ENCODE data around the gene AIFM2.
"Not testable (repeated sequence)": the region's sequence is repeated elsewhere in the genome, so short reads cannot be mapped to it uniquely, and the experiment has no call there.

The AIFM2 gene

DNA sequence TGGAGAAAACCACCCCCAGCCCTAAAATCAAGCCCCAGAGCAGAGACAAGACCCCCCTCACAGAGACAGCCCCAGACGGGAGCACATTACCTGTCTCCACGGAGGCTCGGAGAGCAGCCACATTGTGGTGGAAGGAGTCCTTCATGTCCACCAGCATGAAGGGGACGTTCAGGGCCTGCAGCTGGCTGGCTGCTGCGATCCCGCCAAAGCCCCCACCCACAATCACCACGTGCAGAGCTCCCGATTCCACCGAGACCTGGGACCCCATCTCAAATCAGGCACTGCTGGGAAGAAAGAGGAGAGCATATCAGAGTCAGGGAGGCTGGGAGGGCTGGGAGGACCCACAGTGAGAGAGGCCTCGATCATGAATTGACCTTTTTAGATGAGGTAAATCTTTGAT, 8.8 kb downstream of the AIFM2 start:
- DNase-seq: no peak

DNA sequence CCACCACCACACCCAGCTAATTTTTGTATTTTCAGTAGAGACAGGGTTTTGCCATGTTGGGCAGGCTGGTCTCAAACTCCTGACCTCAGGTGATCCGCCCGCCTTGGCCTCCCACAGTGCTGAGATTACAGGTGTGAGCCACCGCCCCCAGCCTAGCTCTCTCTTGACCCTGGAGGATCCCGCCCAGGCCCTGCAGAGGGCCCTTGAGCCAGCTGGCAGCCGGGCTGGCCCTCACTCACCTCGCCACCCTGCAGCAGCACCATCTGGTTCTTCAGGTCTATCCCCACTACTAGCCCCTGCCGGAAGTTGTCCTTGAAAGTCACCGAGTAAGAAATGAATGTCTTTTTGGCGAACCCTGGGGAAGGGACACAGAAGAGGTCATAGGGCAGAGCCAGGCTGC, 9.5 kb downstream of the AIFM2 start:
- DNase-seq: not testable (repeated sequence)

DNA sequence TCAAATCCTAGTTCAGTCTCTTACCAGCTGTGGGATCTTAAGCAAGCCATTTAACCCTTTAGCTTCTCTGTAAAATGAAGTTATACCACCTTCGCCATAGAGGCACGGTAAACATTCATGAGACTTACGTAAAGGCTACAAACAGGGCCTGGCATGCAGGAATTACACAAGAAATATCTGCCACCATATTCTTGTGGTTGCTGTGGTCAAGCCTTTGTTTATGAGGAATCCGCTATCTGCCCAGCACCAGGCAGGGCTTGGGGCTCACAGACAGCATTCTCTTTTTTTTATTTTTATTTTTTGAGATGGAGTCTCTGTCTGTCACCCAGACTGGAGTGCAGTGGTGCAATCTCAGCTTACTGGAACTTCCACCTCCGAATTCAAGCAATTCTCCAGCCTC, 9.9 kb downstream of the AIFM2 start:
- DNase-seq: no peak

DNA sequence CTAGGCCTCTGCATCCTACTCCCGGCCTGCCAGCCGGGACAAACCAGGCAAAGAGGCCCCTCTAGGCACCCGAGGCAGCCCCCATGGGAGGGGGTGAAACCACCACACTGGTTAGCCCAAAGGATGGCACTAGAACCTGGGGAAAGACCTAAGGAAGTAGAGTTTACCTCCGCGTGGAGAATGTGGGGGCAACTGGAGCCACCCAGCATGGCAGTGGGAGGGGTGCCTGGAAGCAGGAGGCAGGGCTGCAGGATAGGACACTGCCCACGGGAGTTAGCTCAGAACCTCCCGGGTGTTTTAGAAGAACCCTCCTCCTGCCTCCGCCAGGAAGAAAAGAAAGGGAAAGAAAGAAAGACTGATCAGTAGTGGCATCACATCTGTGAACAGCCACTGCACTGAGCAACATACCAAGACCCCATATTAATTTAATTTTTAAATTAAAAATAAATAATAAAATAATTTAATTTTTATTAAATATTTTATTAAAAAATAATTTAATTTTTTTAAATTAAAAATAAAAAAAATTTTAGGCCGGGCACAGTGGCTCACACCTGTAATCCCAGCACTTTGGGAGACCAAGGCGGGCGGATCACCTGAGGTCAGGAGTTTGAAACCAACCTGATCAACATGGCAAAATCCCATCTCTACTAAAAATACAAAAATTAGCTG, 11.2 kb downstream of the AIFM2 start:
- no peak for DNase-seq

DNA sequence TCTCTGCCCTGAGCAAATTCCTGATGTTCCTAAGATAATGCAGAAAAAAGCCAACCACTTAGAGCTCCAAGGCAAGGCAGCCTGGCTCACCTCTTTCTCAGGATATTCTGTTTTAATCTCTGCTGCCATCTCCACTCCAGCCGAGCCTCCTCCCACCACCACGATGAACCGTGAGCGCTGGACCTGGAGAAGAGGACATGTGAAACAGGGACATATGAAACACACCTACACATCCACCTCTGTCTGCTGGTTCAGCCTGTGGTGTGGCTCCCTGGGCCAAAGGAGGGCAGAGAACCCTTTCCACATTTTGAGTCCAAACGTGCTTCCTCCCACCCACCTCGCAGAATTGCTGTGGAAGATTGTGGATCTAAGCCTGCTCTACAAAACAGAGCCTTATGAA, 12.2 kb downstream of the AIFM2 start:
- DNase-seq: no peak

DNA sequence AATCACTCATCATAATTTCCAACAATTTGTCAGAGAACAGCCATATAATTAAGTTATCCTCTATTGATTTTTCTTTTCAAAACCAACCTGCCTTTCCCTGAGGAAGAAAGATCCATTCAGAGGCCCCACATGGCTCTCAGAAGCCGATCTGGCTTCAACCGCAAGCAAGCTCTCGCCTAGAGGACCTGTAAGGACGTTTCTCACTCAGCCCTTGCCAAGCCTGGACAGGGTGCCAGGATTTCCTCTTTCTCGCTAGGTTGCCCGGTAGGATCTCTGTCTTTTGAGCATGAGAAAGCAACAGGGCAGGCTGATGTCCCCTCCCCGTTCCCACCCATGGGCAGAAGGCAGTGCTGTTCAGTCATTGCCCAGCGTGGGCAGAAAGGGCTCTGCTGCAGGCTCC, 13.0 kb downstream of the AIFM2 start:
- peak in 2 of 56 donors; percentile 2 to 5 for DNase-seq

DNA sequence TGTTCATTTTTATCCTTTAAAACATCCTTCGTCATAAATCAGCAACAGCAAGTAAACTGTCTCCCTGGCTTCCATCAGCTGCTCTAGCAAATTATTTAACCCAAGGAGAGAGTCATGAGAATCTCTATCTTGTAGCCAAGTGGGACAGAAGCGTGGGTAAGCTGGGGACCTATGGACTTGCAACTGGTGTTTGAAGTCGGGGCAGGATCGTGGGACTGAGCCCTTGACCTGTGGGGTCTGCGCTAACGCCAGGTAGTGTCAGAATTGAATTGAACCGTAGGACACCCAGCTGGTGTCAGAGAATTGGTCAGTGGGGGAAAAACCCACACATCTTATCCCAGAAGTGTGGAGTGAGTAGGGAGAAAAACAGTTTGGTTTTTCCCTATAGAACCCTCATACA, 13.4 kb downstream of the AIFM2 start:
- DNase-seq: no peak

DNA sequence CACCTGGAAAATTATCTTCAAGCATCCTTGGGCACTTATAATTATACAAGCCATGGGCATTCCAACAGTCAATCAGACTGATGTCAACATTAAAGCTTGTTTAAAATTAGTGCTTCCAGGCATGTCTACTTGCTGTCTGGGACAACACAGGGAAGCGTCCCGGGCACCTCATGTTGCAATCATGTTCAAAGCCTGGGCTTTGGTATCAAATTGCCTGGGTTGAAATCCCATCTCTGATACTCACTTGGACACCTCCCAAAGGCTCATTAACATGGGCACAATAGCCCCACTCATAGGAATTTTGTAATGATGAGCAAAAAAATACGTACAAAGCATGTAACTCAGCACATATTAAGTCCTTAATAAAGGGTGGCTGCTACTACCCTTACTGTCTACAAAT, 14.4 kb downstream of the AIFM2 start:
- DNase-seq: no peak

DNA sequence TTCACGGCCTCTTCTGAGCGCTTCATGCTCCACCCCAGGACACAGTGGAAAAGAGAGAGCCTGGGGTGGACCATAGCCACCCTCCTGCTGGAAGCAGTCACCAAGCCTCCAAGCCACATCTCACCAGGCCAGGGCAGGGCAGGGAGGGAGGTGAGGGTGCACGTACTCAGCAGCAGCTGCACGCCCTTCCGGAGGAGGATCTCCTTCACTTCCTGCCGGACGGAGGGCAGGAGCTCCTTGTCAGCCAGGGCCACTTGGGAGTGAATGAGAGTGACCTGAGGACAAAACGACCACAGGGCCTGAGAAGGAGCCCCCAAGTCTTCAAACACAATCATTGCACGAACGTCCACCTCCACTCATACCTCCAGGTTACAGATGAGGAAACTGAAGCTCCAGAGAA, 15.0 kb downstream of the AIFM2 start:
- DNase-seq: no peak

DNA sequence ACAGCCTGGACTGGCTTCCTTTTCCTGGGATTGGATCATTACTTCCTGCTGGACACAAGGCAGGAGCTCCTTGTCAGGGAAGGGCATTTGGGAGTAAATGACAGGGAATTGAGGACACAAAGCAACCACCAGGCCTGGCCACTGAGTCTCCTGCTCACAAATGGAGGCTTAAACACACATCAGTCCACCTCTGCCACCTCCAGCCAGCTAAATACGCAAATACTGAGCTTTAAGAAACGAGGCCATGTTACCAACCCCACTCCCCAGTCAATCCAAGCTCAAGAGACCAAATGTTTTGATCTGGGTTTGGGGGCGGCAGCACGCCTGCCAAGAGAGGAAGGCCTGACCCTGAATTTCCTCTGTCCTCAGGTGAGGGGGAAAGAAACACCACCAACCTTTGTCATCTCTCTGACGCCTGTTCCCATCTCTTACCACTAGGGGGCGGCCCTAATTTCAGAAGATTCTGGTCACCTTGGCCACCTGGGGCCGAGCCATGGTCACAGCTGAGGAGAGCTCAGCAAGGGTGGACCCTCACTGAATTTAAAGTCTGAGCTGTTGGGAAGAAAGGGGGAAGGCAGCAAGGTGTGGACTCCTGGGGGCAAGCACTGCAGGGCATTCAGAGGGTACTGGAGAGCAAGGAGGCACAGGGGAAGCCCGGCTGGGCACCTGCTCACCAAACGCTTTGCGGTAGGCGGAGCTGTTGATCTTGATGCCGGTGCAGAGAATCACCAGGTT, 16.5 kb downstream of the AIFM2 start:
- peak in 9 of 56 donors; percentile 5 to 26 (median 9) for DNase-seq

DNA sequence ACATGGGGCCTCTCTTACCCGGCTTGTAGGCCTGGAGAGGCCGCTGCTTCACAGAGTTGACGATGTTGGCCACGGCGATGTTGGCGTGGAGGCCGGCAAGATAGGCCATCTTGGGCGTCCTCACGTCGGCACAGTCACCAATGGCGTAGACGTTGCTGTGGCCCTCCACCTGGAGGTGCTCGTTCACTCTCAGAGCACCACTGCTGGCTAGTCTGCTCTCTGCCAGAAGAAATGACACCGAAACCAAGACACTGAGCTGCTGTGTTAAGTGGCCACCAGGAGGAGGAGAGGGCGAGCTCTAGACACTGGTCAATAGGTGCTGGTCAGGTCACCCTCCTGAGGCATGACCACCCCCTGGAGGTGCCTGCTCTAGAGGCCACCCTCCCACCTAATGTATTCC, 17.7 kb downstream of the AIFM2 start:
- no peak for DNase-seq

DNA sequence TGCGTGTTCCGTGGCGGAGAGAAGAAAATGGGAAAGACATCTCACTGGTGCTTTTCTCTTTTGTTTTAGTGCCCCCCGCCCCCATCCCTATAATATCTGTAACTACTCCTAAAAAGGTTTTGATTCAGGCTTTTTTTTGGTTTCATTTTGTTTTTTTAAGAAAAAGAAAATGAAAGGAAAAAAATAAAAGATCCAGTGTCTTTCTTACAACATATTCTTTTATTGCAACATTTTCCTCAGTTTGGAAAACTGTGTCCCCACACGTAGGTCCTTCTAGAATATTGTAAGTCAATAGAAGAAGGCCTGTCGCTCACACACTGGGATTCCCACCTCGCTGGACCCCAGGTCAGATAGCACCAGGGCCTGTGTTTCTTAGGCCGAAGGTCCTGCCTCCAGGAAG, 20.6 kb downstream of the AIFM2 start:
- DNase-seq: no peak

DNA sequence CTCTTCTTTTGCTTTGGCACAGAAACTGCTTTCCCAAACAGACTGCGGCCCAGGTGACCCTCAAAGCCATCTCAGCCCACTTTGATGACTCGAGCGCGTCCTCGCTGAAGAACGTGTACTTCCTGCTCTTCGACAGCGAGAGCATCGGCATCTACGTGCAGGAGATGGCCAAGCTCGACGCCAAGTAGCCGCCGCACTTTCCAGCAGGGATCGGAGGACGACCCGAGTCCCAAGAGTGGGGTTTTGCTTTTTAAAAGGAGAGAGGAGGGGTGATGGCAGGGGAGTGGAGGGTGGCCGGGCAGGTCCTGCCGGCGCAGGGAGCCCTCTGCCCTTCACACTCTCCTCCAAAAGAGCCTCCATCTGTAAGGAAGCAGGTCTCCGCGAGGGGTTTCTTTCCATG, 21.1 kb downstream of the AIFM2 start:
- DNase-seq: no peak

DNA sequence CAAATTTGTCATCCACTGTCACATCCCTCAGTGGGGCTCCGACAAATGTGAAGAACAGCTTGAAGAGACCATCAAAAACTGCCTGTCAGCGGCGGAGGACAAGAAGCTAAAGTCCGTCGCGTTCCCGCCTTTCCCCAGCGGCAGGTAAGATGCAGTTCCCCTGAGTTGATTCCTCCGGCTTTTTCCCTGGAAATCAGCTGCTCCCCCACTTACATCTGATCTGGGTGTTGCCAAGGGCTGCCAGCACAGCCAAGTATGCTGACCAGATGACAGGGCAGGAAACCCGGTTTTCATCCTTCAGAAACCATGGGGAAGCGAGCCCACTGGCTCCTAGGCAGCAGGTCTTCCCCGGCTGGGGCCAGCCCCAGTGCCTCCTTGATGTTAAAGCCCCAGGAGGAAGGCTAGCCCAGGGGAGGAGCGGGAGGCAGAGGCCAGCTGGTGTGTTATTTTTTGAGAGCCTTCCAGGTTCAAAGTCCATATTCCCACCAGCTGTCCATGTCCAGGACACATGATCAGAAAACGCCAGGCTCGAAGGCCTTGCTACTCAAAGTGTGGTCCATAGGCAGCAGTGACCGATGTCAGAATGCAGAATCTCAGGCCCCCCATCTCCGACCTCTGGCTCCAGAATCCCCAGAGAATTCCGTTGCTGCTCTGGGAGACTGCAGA, 23.4 kb downstream of the AIFM2 start:
- peak in 1 of 56 donors; percentile 3 for DNase-seq

DNA sequence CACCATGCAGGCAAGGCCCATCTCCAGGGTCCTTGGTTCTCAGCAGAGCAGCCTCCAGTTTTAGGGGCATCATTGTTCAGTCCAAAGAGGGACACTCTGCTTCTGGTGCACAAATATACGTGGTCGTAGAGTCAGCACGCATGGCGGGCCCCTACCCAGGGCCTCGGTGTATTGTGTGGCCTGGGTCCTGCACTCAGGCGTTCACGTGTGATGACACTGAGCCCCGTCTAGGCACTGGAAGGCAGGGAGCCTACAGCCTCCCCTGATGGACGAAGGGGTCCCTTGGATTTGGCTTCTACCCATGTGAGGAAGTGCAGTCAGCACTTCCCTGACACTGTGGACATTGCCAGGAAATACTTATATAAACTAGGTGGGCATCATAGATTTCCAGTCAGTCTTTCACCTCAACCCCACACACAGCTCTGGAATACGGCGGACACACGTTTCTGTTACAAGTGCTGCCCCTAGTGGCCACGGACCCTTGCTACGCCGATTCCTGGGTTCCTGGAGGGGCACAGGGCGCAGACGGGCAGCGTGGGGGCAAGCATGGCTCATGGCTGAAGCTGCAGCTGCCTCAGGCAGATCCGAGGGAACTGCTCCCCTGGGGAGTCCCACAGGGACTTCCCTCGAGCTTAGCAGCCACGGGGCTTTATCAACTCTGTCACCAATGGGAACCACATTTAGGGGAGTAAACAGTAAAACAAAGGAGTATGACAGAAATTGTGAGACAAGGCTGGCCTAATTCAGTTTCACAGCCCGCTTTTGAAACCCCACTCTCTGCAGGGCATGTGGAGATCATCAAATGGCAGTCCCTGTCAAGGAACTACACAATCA, 25.4 kb downstream of the AIFM2 start:
- peak in 2 of 56 donors; percentile 3 to 10 for DNase-seq

DNA sequence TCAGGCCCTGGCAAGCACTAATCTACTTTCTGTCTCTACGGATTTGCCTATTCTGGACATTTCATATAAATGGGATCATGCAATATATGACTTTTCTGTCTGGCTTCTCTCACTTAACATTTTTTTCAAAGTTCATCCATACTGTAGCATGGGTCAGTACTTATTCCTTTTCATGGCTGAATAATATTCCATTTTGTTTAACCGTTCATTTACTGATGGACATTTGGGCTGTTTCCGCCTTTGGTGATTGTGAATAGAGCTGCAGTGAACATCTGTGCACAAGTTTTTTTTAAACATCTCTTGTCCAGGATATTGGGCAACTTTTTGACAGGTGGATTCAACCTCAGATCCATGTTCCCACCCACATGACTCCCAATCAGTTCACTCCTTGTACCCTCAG, 31.0 kb downstream of the AIFM2 start:
- no peak for DNase-seq

DNA sequence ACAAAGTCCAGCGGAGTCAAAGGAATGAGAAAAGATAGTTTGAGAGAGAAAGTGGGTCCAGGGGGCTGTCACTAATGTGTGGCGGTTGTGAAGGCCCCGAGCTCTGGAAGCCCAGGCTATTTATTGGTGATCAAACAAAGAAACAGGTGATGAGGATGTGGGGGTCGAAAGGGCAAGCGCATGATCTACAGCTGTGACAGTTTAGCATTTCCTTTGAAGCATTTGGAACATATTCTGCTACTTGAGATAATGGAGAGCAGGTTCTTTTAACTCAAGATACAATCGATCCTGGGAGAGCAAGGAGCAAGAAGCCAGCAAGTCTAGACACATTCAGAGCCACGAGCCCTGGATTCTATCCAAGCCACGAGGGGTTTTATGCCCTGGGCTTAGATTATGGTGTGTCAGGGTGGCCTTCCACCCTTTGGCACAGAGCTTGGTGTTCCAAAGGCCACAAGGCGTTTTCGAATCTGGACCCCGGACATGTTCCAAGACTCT, 31.5 kb downstream of the AIFM2 start:
- DNase-seq: not testable (repeated sequence)

DNA sequence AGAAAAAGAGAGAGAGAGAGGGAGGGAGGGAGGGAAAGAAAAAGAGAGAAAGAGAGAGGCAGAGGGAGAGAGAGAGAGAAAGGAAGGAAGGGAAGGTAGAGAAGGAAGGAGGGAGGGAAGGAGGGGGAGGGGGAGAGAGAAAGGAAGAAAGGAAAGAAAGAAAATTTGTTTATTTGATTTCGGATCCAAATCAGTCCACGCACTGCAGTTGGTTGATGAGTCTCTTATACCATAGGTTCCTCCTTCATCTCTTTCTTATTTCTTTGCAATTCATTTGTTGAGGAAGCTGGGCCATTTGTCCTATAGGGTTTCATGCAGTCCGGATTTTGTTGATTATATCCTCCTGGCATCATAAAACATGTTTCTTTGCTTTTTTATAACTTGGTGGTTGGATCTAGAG, 34.4 kb downstream of the AIFM2 start:
- DNase-seq: no peak

DNA sequence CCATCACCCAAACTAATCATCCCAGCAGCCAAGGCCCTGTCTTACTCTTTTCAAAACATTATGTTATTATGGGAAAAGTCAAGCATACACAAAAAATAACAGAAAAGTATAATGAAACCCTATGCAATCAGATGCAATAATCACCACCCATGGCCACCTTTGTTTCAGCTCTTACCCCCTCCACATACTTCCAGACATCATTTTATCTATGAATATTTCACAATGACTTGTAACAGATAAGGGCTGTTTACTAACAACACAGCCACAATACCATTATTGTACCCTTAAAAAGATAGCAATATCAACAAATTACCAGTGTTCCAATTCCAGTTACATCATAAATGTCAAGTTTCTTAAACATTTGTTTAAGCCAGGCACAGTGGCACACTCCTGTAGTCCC, 35.2 kb downstream of the AIFM2 start:
- DNase-seq: no peak

DNA sequence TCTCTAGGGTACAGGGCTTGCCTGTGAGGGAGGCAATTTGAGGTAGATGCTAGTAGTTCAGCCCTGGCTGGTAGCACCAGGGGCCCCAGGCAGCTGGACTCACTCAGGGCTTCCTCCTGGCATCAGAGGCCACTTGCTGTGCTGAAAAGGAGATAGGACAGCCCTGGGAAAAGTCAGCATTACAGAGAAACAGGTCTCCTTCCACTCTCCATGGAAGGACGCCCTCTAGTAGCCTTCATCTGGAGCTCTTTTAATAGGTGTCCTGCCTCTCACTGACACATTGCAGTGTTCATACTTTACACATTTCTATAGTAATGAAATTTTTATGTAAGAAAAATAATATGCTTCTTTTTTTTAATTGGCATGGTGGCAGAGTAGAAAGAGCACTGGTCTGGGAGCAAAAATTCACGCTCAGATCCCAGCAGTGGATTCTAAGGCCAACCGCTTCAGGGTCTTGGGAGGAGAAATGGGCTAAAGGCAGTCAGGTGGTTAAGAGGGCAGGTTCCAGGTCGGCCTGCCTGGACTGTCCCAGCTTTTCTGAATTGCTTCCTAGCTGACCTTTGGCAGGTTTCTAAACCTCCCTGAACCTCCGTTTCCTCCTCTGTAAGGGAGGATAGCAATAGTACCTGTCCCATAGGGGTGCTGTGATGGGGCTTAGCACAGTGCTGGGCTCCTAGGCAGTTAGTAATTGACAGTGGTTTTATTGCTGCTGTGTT, 35.8 kb downstream of the AIFM2 start:
- no peak for DNase-seq
